ENCODE measurements around the gene CDX1. TPM values are rescaled to one million over a fixed set of nuclear protein-coding genes. Genes with fewer than 3 reads are reported as not detected.

CDX1 gene
- polyA plus RNA-seq, 1 experiment, result 0.97 TPM

DNA sequence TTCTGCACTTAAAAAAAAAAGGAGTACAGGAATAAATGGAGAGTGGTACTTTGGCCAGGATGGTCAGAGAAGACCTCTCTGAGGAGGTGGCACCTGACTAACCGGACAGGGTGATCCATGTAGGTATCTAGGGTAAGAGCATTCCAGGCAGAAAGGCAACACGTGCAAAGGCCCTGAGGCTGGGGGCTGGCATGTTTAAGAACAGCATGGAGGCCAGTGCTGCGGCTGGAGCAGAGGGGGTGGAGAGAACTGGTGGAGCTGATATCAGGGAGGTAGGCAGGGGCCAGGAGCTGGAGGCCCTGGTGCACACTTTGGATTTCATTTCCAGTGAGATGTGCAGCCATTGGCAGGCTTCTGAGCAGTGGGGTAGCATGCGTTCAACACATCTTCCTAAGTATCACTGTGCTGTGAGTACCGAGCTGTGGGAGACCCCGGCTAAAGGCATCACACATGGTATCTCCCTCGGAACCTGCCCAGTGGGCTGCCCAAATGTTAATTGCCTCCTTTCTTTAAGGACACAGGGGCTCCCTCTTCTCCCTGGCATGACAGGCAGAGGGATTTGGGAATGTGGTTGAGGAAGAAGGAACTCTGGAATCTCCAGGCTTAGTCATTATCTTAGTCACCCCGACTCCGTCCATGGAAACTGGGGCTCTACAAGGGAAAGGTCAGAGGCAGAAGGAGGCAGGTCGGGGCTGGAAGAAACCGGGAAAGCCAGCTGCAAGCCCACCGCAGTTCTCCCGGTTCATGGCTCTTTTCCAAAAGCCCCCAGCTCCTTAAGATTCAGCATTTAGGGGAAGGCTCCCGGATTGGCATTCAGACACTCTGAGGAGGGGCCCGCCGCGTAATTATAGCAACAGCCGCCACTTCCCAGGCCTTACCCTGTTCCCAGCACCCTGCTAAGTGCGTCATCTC lies 41.9 kb downstream of the CDX1 start:
- CTCF ChIA-PET, result interaction anchor here (1.4 to 3.4 kb wide), 3 partner anchors 10 to 45 kb away, joined by 3 to 12 read pairs (median 7); no protein-coding TSS in a partner anchor
- POLR2A ChIA-PET, result no interaction called here
- DNase-seq (ENCODE audit: low read depth), result no peak
- Histone ChIP-seq H3K4me3 (ENCODE audit: low read depth, low read length) (no peak overlapping the region), H3K27me3 (ENCODE audit: control insufficient read depth, insufficient read depth, low read length) (no peaks in the 10 kb centered on the region), H3K36me3 (ENCODE audit: control insufficient read depth, insufficient read depth, low read length) (no peaks in the 10 kb centered on the region)
- no peak for TF ChIP-seq CTCF (IDR thresholded peaks at IDR 0.05; ENCODE audit: insufficient read depth, low read depth, low read length)

DNA sequence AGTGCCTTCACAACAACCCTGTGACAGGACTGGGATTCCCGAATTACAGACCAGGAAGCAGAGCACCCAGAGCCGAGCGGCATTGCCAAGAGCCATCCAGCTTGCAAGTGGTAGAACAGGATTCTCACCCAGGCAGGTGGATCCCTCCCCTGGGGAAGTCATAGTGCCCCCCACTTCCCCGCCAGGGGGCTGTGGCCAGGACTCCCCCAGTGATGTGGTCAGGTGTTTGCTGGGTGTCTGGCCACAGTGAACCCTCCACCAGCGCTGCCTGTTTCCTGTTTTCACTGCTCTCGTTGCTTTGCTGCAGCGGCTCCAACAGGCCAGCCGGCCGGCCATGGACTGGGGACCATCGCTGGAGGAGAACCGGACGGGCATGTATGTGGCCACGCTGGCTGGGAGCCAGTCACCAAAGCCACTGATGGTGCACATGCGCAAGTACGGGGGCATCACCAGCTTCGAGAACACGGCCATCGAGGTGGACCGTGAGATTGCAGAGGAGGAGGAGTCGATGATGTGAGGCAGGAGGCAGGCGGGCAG lies 42.6 kb downstream of the CDX1 start:
- Histone ChIP-seq H3K27me3 (ENCODE audit: control insufficient read depth, insufficient read depth, low read length) (no peaks in the 10 kb centered on the region), H3K36me3 (ENCODE audit: control insufficient read depth, insufficient read depth, low read length) (no peaks in the 10 kb centered on the region), H3K4me3 (ENCODE audit: low read depth, low read length) (no peak overlapping the region)
- no peak for DNase-seq (ENCODE audit: low read depth)
- ChIA-PET POLR2A (no interaction called here), CTCF (interaction anchor here (1.4 to 3.4 kb wide), 2 partner anchors 33 to 46 kb away, joined by 3 to 12 read pairs; no protein-coding TSS in a partner anchor)
- no peak for TF ChIP-seq CTCF (IDR thresholded peaks at IDR 0.05; ENCODE audit: insufficient read depth, low read depth, low read length)

DNA sequence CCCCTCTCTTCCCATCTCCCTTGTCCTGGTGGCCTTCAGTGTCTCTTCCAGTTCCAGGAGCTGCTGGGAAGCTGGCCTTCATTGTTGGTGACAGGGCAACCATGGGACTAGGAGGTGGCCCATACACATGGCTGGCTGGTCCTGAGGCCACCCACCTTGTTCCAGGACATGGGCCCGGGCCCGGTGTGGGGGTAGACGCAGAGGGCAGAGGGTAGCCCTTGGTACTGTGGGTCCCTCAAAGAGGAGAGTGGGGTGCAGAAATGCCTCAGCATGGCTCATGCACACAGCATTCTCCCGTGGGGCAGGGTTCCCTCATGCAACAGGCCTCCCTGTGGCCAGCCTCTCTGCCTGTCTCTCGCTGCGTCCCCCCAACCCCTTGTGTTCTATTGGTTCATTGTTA lies 44.1 kb downstream of the CDX1 start:
- DNase-seq (ENCODE audit: low read depth), result no peak
- POLR2A ChIA-PET, result no interaction called here
- CTCF ChIA-PET, result interaction anchor here (1.1 to 1.3 kb wide), 2 partner anchors 51 to 102 kb away, joined by 3 to 4 read pairs; no protein-coding TSS in a partner anchor
- no peaks in the 10 kb centered on the region for H3K27me3 ChIP-seq (ENCODE audit: control insufficient read depth, insufficient read depth, low read length)
- TF ChIP-seq CTCF (IDR thresholded peaks at IDR 0.05; ENCODE audit: insufficient read depth, low read depth, low read length), result no peak
- H3K36me3 ChIP-seq (ENCODE audit: control insufficient read depth, insufficient read depth, low read length), result no peaks in the 10 kb centered on the region
- no peak overlapping the region for H3K4me3 ChIP-seq (ENCODE audit: low read depth, low read length)

GRCh38 chr5:150211156-150212030 lies 44.8 kb downstream of the CDX1 start:
- TF ChIP-seq CTCF (IDR thresholded peaks at IDR 0.05; ENCODE audit: insufficient read depth, low read depth, low read length), result no peak
- no peaks in the 10 kb centered on the region for H3K27me3 ChIP-seq (ENCODE audit: control insufficient read depth, insufficient read depth, low read length)
- H3K36me3 ChIP-seq (ENCODE audit: control insufficient read depth, insufficient read depth, low read length), result no peaks in the 10 kb centered on the region
- H3K4me3 ChIP-seq (ENCODE audit: low read depth, low read length), result no peak overlapping the region
- POLR2A ChIA-PET, result no interaction called here
- CTCF ChIA-PET, result interaction anchor here (0.9 to 1.3 kb wide), 8 partner anchors 9 to 377 kb away, joined by 3 to 6 read pairs (median 4); no protein-coding TSS in a partner anchor
- no peak for DNase-seq (ENCODE audit: low read depth)
